Stimulated activated CD8-positive, alpha-beta memory T cell treated with anti-CD3 and anti-CD28 coated beads, Interleukin-12 subunit alpha, Interleukin-12 subunit beta, amount 100 ng/mL, for 1 hour (primary cell): ENCODE results near the gene SHISAL1.

Experiments used
- DNase-seq: peaks from one replicate; pipeline ENCODE4 v3.0.0-alpha.2; 2020; ENCODE audit warnings: low read depth

The SHISAL1 gene

GRCh38 chr22:44301039-44301438 lies 11.7 kb downstream of the SHISAL1 start:
- no peak for DNase-seq

- no peak for DNase-seq
These were observed 13.6 kb downstream of the SHISAL1 start for GRCh38 chr22:44299124-44299523.

- DNase-seq = no peak
These were observed 14.2 kb downstream of the SHISAL1 start for GRCh38 chr22:44298406-44299091.

- DNase-seq = no peak
These were observed 15.2 kb downstream of the SHISAL1 start for GRCh38 chr22:44297470-44298061.

GRCh38 chr22:44295406-44295805 lies 17.3 kb downstream of the SHISAL1 start:
- DNase-seq = no peak

GRCh38 chr22:44293876-44294275 lies 18.9 kb downstream of the SHISAL1 start:
- no peak for DNase-seq

- DNase-seq = no peak
These were observed 19.7 kb downstream of the SHISAL1 start for GRCh38 chr22:44293034-44293433.

GRCh38 chr22:44292521-44292920 lies 20.2 kb downstream of the SHISAL1 start:
- DNase-seq = no peak

GRCh38 chr22:44291674-44292360 lies 20.9 kb downstream of the SHISAL1 start:
- DNase-seq = no peak

- DNase-seq = no peak
These were observed 21.5 kb downstream of the SHISAL1 start for GRCh38 chr22:44291265-44291664.

GRCh38 chr22:44289414-44290171 lies 23.2 kb downstream of the SHISAL1 start:
- no peak for DNase-seq

- DNase-seq = no peak
These were observed 23.8 kb downstream of the SHISAL1 start for GRCh38 chr22:44288913-44289312.

GRCh38 chr22:44287741-44288140 lies 25.0 kb downstream of the SHISAL1 start:
- no peak for DNase-seq

- no peak for DNase-seq
These were observed 25.5 kb downstream of the SHISAL1 start for GRCh38 chr22:44287121-44287693.

- DNase-seq = no peak
These were observed 26.1 kb downstream of the SHISAL1 start for GRCh38 chr22:44286646-44287045.

- no peak for DNase-seq
These were observed 28.0 kb downstream of the SHISAL1 start for GRCh38 chr22:44284711-44285110.

- no peak for DNase-seq
These were observed 30.7 kb downstream of the SHISAL1 start for GRCh38 chr22:44281768-44282637.

- DNase-seq = no peak
These were observed 32.0 kb downstream of the SHISAL1 start for GRCh38 chr22:44280665-44281188.

GRCh38 chr22:44279069-44279360 lies 33.7 kb downstream of the SHISAL1 start:
- no peak for DNase-seq

GRCh38 chr22:44278243-44279068 lies 34.3 kb downstream of the SHISAL1 start:
- no peak for DNase-seq
